Measurements from ENCODE around the gene ITGA7.

ITGA7 gene

GRCh38 chr12:55707841-55708694 is at the start of gene ITGA7:
TSS of gene ITGA7 (minus strand) at chr12:55707904. CDS start at chr12:55707682, 222 bp downstream.
- DNase-seq = peak; percentile 65

GRCh38 chr12:55755246-55755645 is 47.5 kb upstream of the ITGA7 start:
- no peak for DNase-seq

GRCh38 chr12:55748230-55748993 is 40.7 kb upstream of the ITGA7 start:
- DNase-seq = no peak

GRCh38 chr12:55746913-55747231 is 39.2 kb upstream of the ITGA7 start:
- no peak for DNase-seq

- DNase-seq = no peak
Measured at GRCh38 chr12:55746174-55746912, 38.6 kb upstream of the ITGA7 start.

GRCh38 chr12:55745361-55746173 is 37.9 kb upstream of the ITGA7 start:
- peak; percentile 94 for DNase-seq

- no peak for DNase-seq
Measured at GRCh38 chr12:55744340-55745030, 36.8 kb upstream of the ITGA7 start.

- no peak for DNase-seq
Measured at GRCh38 chr12:55743406-55744339, 36.0 kb upstream of the ITGA7 start.

- peak; percentile 83 for DNase-seq
Measured at GRCh38 chr12:55742719-55743405, 35.2 kb upstream of the ITGA7 start, which contains the start of gene GDF11. TSS of gene GDF11 (plus strand) at chr12:55743122. CDS start at chr12:55743317, 195 bp downstream.

GRCh38 chr12:55741931-55742680 is 34.4 kb upstream of the ITGA7 start:
- DNase-seq = no peak

- DNase-seq = no peak
Measured at GRCh38 chr12:55739025-55739378, 31.3 kb upstream of the ITGA7 start.

- peak; percentile 89 for DNase-seq
Measured at GRCh38 chr12:55738123-55739024, 30.7 kb upstream of the ITGA7 start.

GRCh38 chr12:55737581-55738122 is 29.9 kb upstream of the ITGA7 start:
- DNase-seq = no peak

- DNase-seq = peak; percentile 63
Measured at GRCh38 chr12:55736780-55737580, 29.3 kb upstream of the ITGA7 start.

GRCh38 chr12:55736076-55736475 is 28.4 kb upstream of the ITGA7 start:
- no peak for DNase-seq

GRCh38 chr12:55734595-55734994 is 26.9 kb upstream of the ITGA7 start:
- DNase-seq = no peak

GRCh38 chr12:55733858-55734257 is 26.2 kb upstream of the ITGA7 start:
- DNase-seq = no peak

All from NCI-H1436 (cell line).